ENCODE results near the gene USP34.
"Not testable (repeated sequence)": the region's sequence is repeated elsewhere in the genome, so short reads cannot be mapped to it uniquely, and the experiment has no call there.

The USP34 gene

DNA sequence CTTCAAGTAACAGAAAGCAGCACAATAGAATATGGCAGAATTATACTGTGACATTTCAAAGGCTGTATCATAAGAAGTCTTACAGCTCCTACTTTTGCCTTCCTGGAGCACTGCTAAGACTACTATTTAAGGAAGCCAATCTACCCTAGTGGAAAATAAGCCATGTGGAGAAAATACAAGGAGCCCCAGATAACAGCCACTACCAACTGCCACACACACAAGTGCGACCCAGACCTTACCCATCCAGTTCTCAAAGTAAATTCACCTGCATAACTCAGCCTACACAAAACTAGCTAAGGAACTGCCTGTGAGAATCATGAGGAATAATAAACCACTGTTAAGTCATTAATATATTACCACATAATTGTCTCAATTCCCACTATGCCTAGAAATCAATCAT is 66.4 kb downstream of the USP34 start:
- no peak overlapping the region for H3K4me3 ChIP-seq (ENCODE audit: low read depth, low read length)
- H3K36me3 ChIP-seq (replicated peaks) = peaks cover 5% of the 10 kb centered on the region
- TF ChIP-seq, protein P1, sequence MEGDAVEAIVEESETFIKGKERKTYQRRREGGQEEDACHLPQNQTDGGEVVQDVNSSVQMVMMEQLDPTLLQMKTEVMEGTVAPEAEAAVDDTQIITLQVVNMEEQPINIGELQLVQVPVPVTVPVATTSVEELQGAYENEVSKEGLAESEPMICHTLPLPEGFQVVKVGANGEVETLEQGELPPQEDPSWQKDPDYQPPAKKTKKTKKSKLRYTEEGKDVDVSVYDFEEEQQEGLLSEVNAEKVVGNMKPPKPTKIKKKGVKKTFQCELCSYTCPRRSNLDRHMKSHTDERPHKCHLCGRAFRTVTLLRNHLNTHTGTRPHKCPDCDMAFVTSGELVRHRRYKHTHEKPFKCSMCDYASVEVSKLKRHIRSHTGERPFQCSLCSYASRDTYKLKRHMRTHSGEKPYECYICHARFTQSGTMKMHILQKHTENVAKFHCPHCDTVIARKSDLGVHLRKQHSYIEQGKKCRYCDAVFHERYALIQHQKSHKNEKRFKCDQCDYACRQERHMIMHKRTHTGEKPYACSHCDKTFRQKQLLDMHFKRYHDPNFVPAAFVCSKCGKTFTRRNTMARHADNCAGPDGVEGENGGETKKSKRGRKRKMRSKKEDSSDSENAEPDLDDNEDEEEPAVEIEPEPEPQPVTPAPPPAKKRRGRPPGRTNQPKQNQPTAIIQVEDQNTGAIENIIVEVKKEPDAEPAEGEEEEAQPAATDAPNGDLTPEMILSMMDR (IDR thresholded peaks at IDR 0.05; ENCODE audit: low read depth, low read length, missing control alignments) = no peak
- no peak overlapping the region for H3K27ac ChIP-seq
- no peaks in the 10 kb centered on the region for H3K27me3 ChIP-seq (replicated peaks)
- in situ Hi-C loops (cut with HindIII; ENCODE audit: low pct_ligation_motif_present, low sequenced_read_pairs) = no loop called here
- no peak for DNase-seq

DNA sequence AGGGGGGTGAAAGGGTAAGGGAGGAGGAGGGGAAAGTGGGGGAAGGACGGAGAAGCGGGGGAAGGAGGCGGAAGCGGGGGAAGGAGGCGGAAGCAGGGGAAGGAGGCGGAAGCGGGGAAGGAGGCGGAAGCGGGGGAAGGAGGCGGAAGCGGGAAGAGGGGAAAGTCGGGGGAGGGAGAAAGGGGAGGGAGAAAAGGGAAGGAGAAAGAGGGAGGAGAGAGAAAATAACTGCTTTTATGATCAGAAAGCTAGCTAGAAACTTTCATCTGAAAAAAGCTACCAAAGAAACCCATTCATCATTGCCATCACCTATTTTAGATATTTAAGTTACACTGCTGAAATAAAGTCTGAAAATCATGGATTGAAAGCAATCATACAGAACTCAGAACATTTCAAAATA is 72.5 kb downstream of the USP34 start:
- Histone ChIP-seq H3K27me3 (replicated peaks) (no peaks in the 10 kb centered on the region), H3K27ac (no peak overlapping the region), H3K4me3 (ENCODE audit: low read depth, low read length) (no peak overlapping the region), H3K36me3 (replicated peaks) (peaks cover 5% of the 10 kb centered on the region)
- TF ChIP-seq, protein P1 (IDR thresholded peaks at IDR 0.05; ENCODE audit: low read depth, low read length, missing control alignments) = no peak
- DNase-seq = no peak
- in situ Hi-C loops (cut with HindIII; ENCODE audit: low pct_ligation_motif_present, low sequenced_read_pairs) = no loop called here

DNA sequence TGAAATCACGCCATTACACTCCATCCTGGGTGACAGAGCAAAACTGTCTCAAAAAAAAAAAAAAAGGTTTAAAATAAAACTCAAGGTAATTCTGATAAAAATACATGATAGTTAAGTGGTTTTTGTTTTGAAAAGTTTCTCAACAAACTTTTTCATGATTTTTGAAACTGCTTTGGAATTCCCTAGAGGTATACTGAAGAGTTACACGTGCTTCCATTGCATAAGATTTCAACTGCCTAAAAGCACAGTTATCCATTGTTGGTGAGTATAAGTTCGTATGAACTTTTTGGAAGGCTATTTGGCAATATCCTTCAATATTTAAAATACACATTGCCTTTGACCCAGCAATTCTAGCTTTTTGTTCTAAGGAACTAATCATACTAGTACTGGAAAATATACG is 74.9 kb downstream of the USP34 start:
- Histone ChIP-seq H3K4me3 (ENCODE audit: low read depth, low read length) (no peak overlapping the region), H3K27me3 (replicated peaks) (no peaks in the 10 kb centered on the region), H3K36me3 (replicated peaks) (peaks cover 5% of the 10 kb centered on the region), H3K27ac (no peak overlapping the region)
- TF ChIP-seq, protein P1 (IDR thresholded peaks at IDR 0.05; ENCODE audit: low read depth, low read length, missing control alignments) = no peak
- in situ Hi-C loops (cut with HindIII; ENCODE audit: low pct_ligation_motif_present, low sequenced_read_pairs) = no loop called here
- DNase-seq = no peak

DNA sequence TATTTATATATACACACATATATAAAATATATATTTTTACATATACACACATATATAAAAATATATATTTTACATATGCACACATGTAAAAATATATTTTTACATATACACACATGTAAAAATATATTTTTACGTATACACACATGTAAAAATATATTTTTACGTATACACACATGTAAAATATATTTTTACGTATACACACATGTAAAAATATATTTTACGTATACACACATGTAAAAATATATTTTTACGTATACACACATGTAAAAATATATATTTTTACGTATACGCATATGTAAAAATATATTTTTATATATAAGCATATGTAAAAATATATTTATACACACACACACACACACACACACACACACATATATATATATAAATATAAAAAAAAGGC is 83.3 kb downstream of the USP34 start:
- H3K36me3 ChIP-seq (replicated peaks); DNase-seq; H3K27ac ChIP-seq; H3K27me3 ChIP-seq (replicated peaks); H3K4me3 ChIP-seq (ENCODE audit: low read depth, low read length); in situ Hi-C loops (cut with HindIII; ENCODE audit: low pct_ligation_motif_present, low sequenced_read_pairs): not testable (repeated sequence)

DNA sequence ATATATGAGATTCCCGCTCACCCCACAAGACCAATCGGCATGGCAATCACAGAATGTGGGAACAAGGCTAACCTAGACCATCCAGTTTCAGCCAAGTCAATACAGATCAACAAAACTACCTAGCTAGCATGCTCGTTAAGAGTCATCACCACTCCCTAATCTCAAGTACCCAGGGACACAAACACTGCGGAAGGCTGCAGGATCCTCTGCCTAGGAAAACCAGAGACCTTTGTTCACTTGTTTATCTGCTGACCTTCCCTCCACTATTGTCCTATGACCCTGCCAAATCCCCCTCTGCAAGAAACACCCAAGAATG is 90.0 kb downstream of the USP34 start:
- H3K36me3 ChIP-seq (replicated peaks) = peaks cover 19% of the 10 kb centered on the region
- DNase-seq; H3K27ac ChIP-seq; H3K27me3 ChIP-seq (replicated peaks); in situ Hi-C loops (cut with HindIII; ENCODE audit: low pct_ligation_motif_present, low sequenced_read_pairs); H3K4me3 ChIP-seq (ENCODE audit: low read depth, low read length): not testable (repeated sequence)

DNA sequence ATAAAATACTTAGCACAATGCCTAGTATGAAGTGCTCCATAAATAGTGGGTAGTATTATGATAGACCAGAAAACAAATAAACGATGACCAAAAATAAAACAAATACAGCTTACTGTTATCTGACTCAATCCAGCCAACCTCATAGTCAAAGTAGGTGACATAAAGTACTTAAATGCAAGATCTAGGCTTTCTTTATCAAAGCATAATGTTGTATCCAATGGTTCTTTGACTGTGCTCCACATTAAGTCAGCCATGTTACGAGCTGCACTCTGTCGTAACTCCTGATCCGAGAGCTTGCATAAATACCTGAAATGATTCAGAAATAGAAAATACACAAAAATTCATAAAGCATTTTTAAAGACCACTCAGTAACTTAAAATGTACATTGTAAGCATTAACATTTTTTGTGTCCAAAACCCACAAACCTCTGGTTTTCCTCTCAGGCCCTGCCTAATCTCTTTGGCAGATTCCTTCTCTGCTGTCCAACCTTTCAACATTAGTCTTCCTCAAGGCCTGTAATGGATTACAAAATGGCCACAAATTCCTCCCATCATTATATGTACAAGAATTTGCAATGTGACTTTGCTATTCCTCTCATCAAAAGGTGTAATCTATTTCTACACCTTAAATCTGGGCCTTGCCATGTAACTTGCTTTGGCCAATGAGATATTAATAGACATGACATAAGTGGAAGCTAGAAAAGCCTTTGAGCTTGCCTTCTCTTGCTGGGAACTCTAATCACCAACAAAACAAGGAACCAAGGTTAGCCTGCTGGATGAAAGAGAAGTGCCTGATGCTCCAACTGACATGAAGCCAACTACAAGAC is 90.6 kb downstream of the USP34 start:
- TF ChIP-seq, protein P1 (IDR thresholded peaks at IDR 0.05; ENCODE audit: low read depth, low read length, missing control alignments) = no peak
- in situ Hi-C loops (cut with HindIII; ENCODE audit: low pct_ligation_motif_present, low sequenced_read_pairs) = no loop called here
- no peak for DNase-seq

DNA sequence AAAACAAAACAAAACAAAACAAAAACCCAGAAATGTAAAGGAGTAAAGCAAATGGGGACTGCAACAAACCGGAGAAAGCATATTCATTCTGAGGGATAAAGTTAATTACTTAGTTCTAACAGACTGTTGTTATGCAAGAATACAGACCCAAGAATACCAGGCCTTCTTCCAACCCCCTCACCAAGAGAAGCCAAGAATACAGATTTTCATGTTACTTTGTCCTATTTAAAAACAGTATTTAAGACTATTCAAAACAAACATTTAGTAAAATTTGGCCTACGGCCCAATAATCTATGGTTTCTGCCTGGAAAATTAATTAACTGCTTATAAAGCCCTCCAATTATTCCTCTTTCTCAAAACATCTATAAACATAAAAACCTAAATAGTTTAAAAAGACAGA is 91.4 kb downstream of the USP34 start:
- no peak overlapping the region for H3K4me3 ChIP-seq (ENCODE audit: low read depth, low read length)
- no peak for DNase-seq
- no peak overlapping the region for H3K27ac ChIP-seq
- peaks cover 22% of the 10 kb centered on the region for H3K36me3 ChIP-seq (replicated peaks)
- no peaks in the 10 kb centered on the region for H3K27me3 ChIP-seq (replicated peaks)
- in situ Hi-C loops (cut with HindIII; ENCODE audit: low pct_ligation_motif_present, low sequenced_read_pairs) = no loop called here
- TF ChIP-seq, protein P1 (IDR thresholded peaks at IDR 0.05; ENCODE audit: low read depth, low read length, missing control alignments) = no peak

More for the DNA sequence above, 90.6 kb downstream of the USP34 start:
- no peak overlapping the region for H3K27ac ChIP-seq
- no peaks in the 10 kb centered on the region for H3K27me3 ChIP-seq (replicated peaks)
- H3K36me3 ChIP-seq (replicated peaks) = peaks cover 19% of the 10 kb centered on the region
- H3K4me3 ChIP-seq (ENCODE audit: low read depth, low read length) = no peak overlapping the region

All from brain microvascular endothelial cell (primary cell).